HEK293 (cell line): ENCODE data around the gene FBXL15.

ENCODE experiments used
- CTCF ChIA-PET: fragments of 350-600 bp; formaldehyde crosslinking; extraction: SDS; loops from one replicate; lab custom pipeline; 2021; ENCODE audit warnings: antibody characterized with exemption; lab: Yijun Ruan, JAX
- POLR2A ChIA-PET: fragments of 300-600 bp; formaldehyde crosslinking; extraction: SDS; loops from one replicate; lab custom pipeline; 2020; ENCODE audit warnings: antibody characterized with exemption, inconsistent platforms; lab: Yijun Ruan, JAX
- H3K27ac ChIP-seq: fragments of 200-500 bp; sonication (Bioruptor generic); 2 replicates; pipeline ENCODE4 v1.5.1; 2014; ENCODE audit warnings: low read depth, low read length, control low read depth, inconsistent platforms; ENCODE audit errors: extremely low read depth
- H3K36me3 ChIP-seq, 2 experiments: fragments of 200-500 bp in 1 of 2; sonication (Bioruptor generic) in 1 of 2; 1 replicate in 1 of 2; 2 replicates in 1 of 2; pipeline ENCODE4 v1.5.1; 2014 to 2017; ENCODE audit warnings: inconsistent platforms in 2 of 2, low read length in 2 of 2; ENCODE audit not compliant: control insufficient read depth in 2 of 2, insufficient read depth in 1 of 2
- H3K4me1 ChIP-seq: fragments of 200-500 bp; sonication (Bioruptor generic); 2 replicates; pipeline ENCODE4 v1.5.1; 2014; ENCODE audit warnings: mild to moderate bottlenecking, low read length, inconsistent platforms; ENCODE audit not compliant: control insufficient read depth, insufficient read depth
- H3K4me3 ChIP-seq: 2 replicates; pipeline ENCODE4 v1.5.1; 2011; ENCODE audit warnings: low read depth, mild to moderate bottlenecking, control low read depth, low read length, moderate library complexity
- H3K9me3 ChIP-seq: fragments of 200-500 bp; sonication (Bioruptor generic); 2 replicates; pipeline ENCODE4 v1.5.1; 2014; ENCODE audit warnings: low read depth, low read length, inconsistent platforms; ENCODE audit not compliant: control insufficient read depth, insufficient read depth
- GLIS2 ChIP-seq: fragments of 450-650 bp; formaldehyde crosslinking; IDR thresholded peaks from 2 replicates; pipeline ENCODE4 v1.5.1; 2016; ENCODE audit warnings: missing biosample characterization, missing genetic modification characterization
- HIC1 ChIP-seq: fragments of 450-650 bp; formaldehyde crosslinking; IDR thresholded peaks from 2 replicates; pipeline ENCODE4 v1.5.1; 2016; ENCODE audit warnings: missing biosample characterization, missing genetic modification characterization
- SCRT2 ChIP-seq: fragments of 450-650 bp; formaldehyde crosslinking; IDR thresholded peaks from 2 replicates; pipeline ENCODE4 v1.5.1; 2016; ENCODE audit warnings: missing biosample characterization, missing genetic modification characterization
- SP2 ChIP-seq: fragments of 450-650 bp; formaldehyde crosslinking; IDR thresholded peaks from 2 replicates; pipeline ENCODE4 v1.5.1; 2016; ENCODE audit warnings: missing biosample characterization, missing genetic modification characterization
- ZNF2 ChIP-seq: fragments of 450-650 bp; formaldehyde crosslinking; IDR thresholded peaks from 2 replicates; pipeline ENCODE4 v1.5.1; 2016; ENCODE audit warnings: missing biosample characterization, missing genetic modification characterization
- ZNF335 ChIP-seq: fragments of 450-650 bp; formaldehyde crosslinking; conservative IDR thresholded peaks from 2 replicates; pipeline ENCODE4 v1.5.1; 2016; ENCODE audit warnings: missing biosample characterization, missing genetic modification characterization
- ZNF600 ChIP-seq: fragments of 450-650 bp; formaldehyde crosslinking; IDR thresholded peaks from 2 replicates; pipeline ENCODE4 v1.5.1; 2016; ENCODE audit warnings: missing biosample characterization, missing genetic modification characterization
- ZNF624 ChIP-seq: fragments of 450-650 bp; formaldehyde crosslinking; IDR thresholded peaks from 2 replicates; pipeline ENCODE4 v1.5.1; 2017; ENCODE audit warnings: missing biosample characterization, missing genetic modification characterization
- ZNF776 ChIP-seq: fragments of 450-650 bp; formaldehyde crosslinking; IDR thresholded peaks from 2 replicates; pipeline ENCODE4 v1.5.0; 2017; ENCODE audit warnings: missing biosample characterization, missing genetic modification characterization, borderline replicate concordance
- TF ChIP-seq, protein P1 (sequence below): fragments of 450-650 bp; formaldehyde crosslinking; IDR thresholded peaks from 2 replicates; pipeline ENCODE4 v1.5.1; 2017; ENCODE audit warnings: missing biosample characterization, missing genetic modification characterization
- TF ChIP-seq, protein P2 (sequence below): fragments of 450-650 bp; formaldehyde crosslinking; IDR thresholded peaks from 2 replicates; pipeline ENCODE4 v1.5.1; 2017; ENCODE audit warnings: missing biosample characterization, missing genetic modification characterization
- TF ChIP-seq, protein P3 (sequence below): fragments of 450-650 bp; formaldehyde crosslinking; IDR thresholded peaks from 2 replicates; pipeline ENCODE4 v1.5.1; 2016; ENCODE audit warnings: missing biosample characterization, missing genetic modification characterization

Gene FBXL15

DNA sequence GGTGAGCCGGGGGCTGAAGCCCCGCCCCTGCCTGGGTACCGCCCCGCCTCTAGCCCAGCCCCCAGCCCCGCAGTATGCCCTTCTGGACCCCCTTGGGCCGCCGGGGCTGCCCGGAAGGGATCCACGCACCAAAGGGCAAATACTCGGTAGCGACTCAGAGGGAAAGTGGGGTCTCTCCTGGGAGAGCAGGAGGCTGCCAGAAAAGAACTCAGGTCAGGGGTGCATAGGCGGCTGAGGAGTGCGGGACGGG lies 796 bp downstream of the FBXL15 start:
- CTCF ChIA-PET, result interaction anchor here (0.9 to 5.6 kb wide), 12 partner anchors 10 to 191 kb away, joined by 3 to 57 read pairs (median 6); partner anchors contain the start of genes CUEDC2 and NFKB2

DNA sequence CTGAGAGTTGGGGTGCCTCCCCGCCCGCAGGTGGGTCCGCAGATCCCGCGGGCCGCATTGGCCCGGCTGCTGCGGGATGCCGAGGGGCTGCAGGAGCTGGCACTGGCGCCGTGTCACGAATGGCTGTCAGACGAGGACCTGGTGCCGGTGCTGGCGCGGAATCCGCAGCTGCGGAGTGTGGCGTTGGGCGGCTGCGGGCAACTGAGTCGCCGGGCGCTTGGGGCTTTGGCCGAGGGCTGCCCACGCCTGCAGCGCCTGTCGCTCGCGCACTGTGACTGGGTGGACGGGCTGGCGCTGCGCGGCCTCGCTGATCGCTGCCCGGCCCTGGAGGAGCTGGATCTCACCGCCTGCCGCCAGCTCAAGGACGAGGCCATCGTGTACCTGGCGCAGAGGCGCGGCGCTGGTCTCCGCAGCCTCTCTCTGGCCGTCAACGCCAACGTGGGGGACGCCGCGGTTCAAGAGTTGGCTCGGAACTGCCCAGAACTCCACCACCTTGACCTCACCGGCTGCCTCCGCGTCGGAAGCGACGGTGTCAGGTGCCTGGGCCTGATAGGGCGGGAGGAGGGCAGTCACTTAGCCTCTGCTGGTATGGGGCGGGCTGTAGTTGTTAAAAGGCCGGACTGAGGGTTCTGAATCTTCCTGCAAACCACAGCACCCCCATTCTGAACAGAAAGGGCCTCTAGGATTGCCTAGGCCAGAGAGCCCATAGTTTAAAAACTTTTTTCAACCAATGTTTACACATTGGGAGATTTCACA lies 1.3 kb downstream of the FBXL15 start:
- Histone ChIP-seq H3K36me3 (peaks cover 0 to 32% of the 10 kb centered on the region in 2 experiments; a peak in 1 of 3 replicates), H3K9me3 (no peaks in the 10 kb centered on the region), H3K4me3 (peak overlapping the region; percentile 80), H3K4me1 (peaks cover 9% of the 10 kb centered on the region), H3K27ac (peak overlapping the region; percentile 65; the same call in 1 of the 2 replicates)
- CTCF ChIA-PET, result interaction anchor here (0.7 to 5.6 kb wide), 17 partner anchors 10 to 252 kb away, joined by 3 to 57 read pairs (median 5); partner anchors contain the start of genes CUEDC2 and NFKB2
- POLR2A ChIA-PET, result interaction anchor here (0.8 to 5.2 kb wide), 17 partner anchors 10 to 252 kb away, joined by 3 to 42 read pairs (median 4); partner anchors contain the start of genes C10orf95 and CUEDC2
- TF ChIP-seq, protein P1, sequence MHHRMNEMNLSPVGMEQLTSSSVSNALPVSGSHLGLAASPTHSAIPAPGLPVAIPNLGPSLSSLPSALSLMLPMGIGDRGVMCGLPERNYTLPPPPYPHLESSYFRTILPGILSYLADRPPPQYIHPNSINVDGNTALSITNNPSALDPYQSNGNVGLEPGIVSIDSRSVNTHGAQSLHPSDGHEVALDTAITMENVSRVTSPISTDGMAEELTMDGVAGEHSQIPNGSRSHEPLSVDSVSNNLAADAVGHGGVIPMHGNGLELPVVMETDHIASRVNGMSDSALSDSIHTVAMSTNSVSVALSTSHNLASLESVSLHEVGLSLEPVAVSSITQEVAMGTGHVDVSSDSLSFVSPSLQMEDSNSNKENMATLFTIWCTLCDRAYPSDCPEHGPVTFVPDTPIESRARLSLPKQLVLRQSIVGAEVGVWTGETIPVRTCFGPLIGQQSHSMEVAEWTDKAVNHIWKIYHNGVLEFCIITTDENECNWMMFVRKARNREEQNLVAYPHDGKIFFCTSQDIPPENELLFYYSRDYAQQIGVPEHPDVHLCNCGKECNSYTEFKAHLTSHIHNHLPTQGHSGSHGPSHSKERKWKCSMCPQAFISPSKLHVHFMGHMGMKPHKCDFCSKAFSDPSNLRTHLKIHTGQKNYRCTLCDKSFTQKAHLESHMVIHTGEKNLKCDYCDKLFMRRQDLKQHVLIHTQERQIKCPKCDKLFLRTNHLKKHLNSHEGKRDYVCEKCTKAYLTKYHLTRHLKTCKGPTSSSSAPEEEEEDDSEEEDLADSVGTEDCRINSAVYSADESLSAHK, result no peak
- TF ChIP-seq ZNF776 (tag by site-specific recombination) (no peak), SCRT2 (peak; percentile 66; the same call in 1 of the 2 replicates)
- TF ChIP-seq, all 188 proteins: peak for 1

More for the DNA sequence above, 796 bp downstream of the FBXL15 start:
- POLR2A ChIA-PET, result interaction anchor here (0.8 to 5.2 kb wide), 20 partner anchors 9 to 270 kb away, joined by 3 to 42 read pairs (median 4); partner anchors contain the start of genes C10orf95 and CUEDC2
- peaks cover 9% of the 10 kb centered on the region for H3K4me1 ChIP-seq
- TF ChIP-seq ZNF335 (tag by site-specific recombination), result peak; percentile 48
- TF ChIP-seq, protein P1, result no peak
- TF ChIP-seq ZNF624 (tag by site-specific recombination), result no peak
- peak; percentile 76; the same call in 1 of the 2 replicates for TF ChIP-seq GLIS2 (tag by site-specific recombination)
- TF ChIP-seq HIC1 (tag by site-specific recombination), result peak; percentile 19; the same call in 1 of the 2 replicates
- no peaks in the 10 kb centered on the region for H3K9me3 ChIP-seq
- H3K27ac ChIP-seq, result peak overlapping the region; percentile 65; the same call in 1 of the 2 replicates
- H3K4me3 ChIP-seq, result peak overlapping the region; percentile 80
- H3K36me3 ChIP-seq, result peaks cover 0 to 32% of the 10 kb centered on the region in 2 experiments; a peak in 1 of 3 replicates

DNA sequence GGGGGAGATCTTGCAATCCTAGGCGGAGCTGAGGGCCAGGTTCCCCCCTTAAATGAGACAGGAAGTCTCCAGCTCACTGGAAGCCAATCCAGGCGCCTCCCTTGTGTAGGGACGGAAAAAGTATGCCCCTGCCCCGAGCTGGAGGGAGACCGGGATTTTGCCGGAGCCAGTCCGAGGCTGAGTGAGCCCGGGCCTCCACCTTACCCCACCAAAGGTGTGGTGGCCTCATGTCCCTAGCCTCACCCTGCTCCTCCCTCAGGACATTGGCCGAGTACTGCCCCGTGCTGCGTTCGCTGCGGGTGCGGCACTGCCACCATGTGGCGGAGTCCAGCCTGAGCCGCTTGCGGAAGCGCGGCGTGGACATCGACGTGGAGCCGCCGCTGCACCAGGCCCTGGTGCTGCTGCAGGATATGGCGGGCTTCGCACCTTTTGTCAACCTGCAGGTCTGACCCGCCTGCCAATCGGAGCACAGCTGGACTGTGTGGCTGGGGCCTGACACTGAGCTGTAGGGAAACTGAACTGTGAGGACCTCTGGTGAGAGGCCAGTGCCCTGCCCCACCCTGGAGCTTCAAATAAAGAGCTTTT lies 2.0 kb downstream of the FBXL15 start:
- peak overlapping the region; percentile 65; the same call in 1 of the 2 replicates for H3K27ac ChIP-seq
- CTCF ChIA-PET, result interaction anchor here (0.7 to 5.6 kb wide), 19 partner anchors 10 to 946 kb away, joined by 3 to 57 read pairs (median 4); partner anchors contain the start of genes CUEDC2 and NFKB2
- no peaks in the 10 kb centered on the region for H3K9me3 ChIP-seq
- POLR2A ChIA-PET, result interaction anchor here (0.8 to 5.2 kb wide), 11 partner anchors 9 to 253 kb away, joined by 3 to 42 read pairs (median 5); partner anchors contain the start of genes C10orf95 and CUEDC2
- peaks cover 9% of the 10 kb centered on the region for H3K4me1 ChIP-seq
- H3K4me3 ChIP-seq, result no peak overlapping the region; the same call in 1 of the 2 replicates
- H3K36me3 ChIP-seq, result peaks cover 0 to 32% of the 10 kb centered on the region in 2 experiments; a peak in 1 of 3 replicates
- TF ChIP-seq ZNF600 (tag by site-specific recombination) (peak; percentile 69), SP2 (tag by site-specific recombination) (peak; percentile 38; the same call in 1 of the 2 replicates), ZNF2 (peak; percentile 100)
- TF ChIP-seq, protein P2, sequence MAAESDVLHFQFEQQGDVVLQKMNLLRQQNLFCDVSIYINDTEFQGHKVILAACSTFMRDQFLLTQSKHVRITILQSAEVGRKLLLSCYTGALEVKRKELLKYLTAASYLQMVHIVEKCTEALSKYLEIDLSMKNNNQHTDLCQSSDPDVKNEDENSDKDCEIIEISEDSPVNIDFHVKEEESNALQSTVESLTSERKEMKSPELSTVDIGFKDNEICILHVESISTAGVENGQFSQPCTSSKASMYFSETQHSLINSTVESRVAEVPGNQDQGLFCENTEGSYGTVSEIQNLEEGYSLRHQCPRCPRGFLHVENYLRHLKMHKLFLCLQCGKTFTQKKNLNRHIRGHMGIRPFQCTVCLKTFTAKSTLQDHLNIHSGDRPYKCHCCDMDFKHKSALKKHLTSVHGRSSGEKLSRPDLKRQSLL, result peak; percentile 39; the same call in 1 of the 2 replicates
- TF ChIP-seq, protein P3, sequence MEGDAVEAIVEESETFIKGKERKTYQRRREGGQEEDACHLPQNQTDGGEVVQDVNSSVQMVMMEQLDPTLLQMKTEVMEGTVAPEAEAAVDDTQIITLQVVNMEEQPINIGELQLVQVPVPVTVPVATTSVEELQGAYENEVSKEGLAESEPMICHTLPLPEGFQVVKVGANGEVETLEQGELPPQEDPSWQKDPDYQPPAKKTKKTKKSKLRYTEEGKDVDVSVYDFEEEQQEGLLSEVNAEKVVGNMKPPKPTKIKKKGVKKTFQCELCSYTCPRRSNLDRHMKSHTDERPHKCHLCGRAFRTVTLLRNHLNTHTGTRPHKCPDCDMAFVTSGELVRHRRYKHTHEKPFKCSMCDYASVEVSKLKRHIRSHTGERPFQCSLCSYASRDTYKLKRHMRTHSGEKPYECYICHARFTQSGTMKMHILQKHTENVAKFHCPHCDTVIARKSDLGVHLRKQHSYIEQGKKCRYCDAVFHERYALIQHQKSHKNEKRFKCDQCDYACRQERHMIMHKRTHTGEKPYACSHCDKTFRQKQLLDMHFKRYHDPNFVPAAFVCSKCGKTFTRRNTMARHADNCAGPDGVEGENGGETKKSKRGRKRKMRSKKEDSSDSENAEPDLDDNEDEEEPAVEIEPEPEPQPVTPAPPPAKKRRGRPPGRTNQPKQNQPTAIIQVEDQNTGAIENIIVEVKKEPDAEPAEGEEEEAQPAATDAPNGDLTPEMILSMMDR (tag by site-specific recombination), result peak; percentile 64
